GM23248 (cell line): ENCODE results near the gene VSIG1.

Experiments used
- EZH2 ChIP-seq: fragments of 200-600 bp; sonication (generic); IDR thresholded peaks from 2 replicates; pipeline ENCODE4 v1.6.1; 2018; ENCODE audit warnings: antibody characterized with exemption, mild to moderate bottlenecking; ENCODE audit not compliant: insufficient read depth, poor library complexity, severe bottlenecking
- EZH2phosphoT487 ChIP-seq: fragments of 200-600 bp; sonication (generic); IDR thresholded peaks from 2 replicates; pipeline ENCODE4 v1.6.1; 2018; ENCODE audit warnings: antibody characterized with exemption, moderate library complexity, mild to moderate bottlenecking, low read depth; ENCODE audit not compliant: insufficient read depth

- TF ChIP-seq EZH2phosphoT487 (no peak), EZH2 (no peak)
Measured at GRCh38 chrX:108034725-108035124, 10.1 kb upstream of the VSIG1 start.
